Activated CD4-positive, alpha-beta T cell treated with anti-CD3 and anti-CD28 coated beads, Interleukin-2, amount 50 U/mL, for 24 hours (primary cell): ENCODE data around the gene PDE1C.

Experiments used
- DNase-seq, 2 donors: peaks; one replicate each; pipeline ENCODE4 v3.0.0-alpha.2; 2020; ENCODE audit warnings: low read depth in 1 of 2, low spot score in 1 of 2

The PDE1C gene

DNA sequence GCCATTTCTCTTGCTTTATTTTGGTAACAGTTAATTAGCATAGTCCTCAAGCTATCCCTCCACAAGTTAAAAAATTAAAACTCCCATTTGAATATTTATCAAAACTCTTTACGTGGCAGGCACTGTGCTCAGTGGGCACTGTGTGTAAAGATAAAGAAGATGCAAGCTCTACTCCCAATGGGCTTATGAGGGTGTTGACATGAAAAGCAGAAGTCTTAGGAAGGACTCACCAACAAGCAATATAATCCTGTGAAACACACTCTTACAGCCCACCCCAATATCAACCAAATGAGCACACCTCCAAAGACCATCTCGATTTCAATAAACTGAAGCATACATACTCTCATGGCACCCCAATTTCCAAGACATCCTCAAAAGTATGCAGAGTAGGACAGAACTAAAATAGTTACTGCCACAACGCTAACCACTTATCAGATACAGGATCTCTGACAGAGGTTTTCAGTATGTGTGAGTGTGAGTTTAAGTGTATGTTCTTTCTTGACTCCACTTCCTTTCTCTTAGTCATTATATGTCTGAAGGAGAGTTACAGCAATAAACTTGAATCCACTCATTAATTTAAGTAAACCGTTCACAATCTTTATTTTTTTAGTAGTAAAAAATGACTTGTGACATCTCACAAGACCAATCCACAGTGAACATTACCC is 120.0 kb downstream of the PDE1C start:
- DNase-seq: no peak

DNA sequence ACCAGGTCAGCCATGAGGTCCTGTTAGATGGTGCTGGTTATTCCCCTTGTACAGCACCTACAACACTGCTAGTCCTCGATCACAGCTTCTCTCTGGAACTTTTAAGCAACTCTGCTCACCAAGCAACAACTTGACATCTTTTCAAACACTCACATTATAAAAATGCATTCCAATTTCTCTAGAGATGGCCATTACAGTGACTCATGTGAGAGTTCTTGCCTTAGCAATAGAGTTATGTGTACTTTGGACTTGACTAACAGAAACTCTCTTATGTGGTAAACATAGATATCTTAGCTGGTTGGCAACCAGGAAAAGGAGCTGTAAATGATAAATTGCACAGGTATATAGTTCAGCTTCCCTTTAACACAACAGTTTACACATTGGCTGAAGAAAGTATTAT is 122.2 kb downstream of the PDE1C start:
- DNase-seq: no peak

GRCh38 chr7:31940167-31940566 is 130.0 kb downstream of the PDE1C start:
- DNase-seq: no peak

DNA sequence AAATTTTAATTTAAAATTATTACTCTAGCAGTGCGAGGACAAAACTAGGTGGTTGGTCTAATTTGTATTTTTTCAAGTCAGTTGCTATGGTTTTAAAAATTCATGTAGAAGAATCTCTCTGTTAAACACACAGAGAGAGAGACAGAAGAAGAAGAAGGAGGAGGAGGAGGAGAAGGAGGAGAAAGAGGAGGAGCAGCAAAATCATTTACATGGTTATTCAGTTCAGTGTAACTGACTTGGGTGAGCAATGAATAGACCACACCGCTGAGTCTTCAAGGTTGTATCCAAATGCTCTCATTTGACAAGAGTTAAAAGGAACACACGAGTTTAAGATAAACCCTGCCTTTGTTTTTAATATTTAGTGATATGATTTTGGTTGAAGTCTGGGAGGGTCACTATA is 131.1 kb downstream of the PDE1C start:
- DNase-seq: no peak

GRCh38 chr7:31938650-31939049 is 131.6 kb downstream of the PDE1C start:
- DNase-seq: no peak

GRCh38 chr7:31937982-31938381 is 132.2 kb downstream of the PDE1C start:
- DNase-seq: no peak

- DNase-seq: no peak
Measured at GRCh38 chr7:31935124-31936054, 134.8 kb downstream of the PDE1C start.

GRCh38 chr7:31934551-31934950 is 135.7 kb downstream of the PDE1C start:
- no peak for DNase-seq

- no peak for DNase-seq
Measured at GRCh38 chr7:31933481-31933880, 136.7 kb downstream of the PDE1C start.

- no peak for DNase-seq
Measured at GRCh38 chr7:31926991-31927584, 143.1 kb downstream of the PDE1C start.

DNA sequence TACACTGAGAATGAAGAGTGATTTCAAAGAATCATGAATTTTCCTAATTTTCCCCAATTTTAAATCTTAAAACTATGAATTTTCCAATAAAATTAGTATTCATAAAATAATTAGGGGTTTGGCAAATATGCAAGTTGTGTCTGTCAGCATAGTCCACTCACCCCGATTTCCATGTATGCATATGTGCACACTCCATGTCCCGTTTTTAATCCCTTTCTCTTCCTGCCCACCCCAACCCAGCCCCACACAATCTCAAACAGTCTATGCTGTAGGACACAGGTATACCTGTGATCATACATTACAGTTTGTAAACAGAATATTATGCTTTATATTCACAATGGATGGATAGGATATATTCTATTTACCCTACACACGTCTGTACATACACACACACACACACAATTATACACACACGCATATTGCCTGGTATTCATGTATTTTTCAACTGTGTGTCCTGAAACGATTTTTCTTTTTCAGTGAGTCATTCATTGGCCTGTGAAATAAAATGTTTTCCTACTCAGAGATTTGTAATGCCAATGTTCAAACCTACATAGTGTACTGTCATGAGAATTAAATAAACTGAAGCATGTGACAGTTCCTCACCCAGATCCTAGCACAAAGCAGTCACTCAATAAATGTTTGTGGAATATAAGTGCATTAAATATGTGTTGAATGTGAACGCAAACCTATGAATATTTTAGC is 144.3 kb downstream of the PDE1C start:
- DNase-seq: no peak

DNA sequence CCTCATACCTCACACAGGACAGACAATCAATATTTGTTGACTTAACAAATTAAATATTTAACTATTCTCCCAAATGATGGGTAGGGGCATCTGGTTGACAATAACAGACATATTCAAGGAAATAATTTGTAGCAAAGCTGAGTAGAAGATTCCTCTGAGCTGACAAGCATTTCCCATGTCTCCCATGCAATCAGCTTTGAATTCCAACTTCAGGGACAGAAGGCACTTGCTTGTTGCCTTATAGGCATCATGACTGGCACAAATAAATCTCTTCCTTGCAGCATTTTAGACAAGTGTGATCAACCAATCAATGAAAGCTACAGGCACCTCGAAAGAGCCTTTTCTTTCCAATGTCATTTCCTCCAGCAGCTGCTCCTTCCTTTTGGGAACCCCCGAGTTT is 146.0 kb downstream of the PDE1C start:
- no peak for DNase-seq

DNA sequence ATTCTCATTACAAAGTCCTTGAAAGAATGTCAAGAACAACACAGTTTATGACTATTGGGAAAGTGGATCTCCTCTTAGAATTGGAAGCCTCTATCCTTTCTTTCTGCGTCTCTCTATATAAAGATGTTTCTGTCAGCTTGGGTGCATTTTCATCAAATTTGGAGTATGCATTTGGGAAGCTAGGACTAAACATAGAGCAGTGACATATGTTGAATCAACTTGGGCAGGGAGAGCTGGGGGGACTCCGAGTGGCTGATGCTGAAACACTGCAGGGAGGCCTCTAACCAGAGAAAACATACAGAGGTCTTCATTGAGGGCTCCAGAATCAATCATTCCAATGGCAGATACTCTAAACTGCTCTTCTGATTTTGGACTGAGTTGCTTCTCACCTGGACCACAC is 147.4 kb downstream of the PDE1C start:
- no peak for DNase-seq

DNA sequence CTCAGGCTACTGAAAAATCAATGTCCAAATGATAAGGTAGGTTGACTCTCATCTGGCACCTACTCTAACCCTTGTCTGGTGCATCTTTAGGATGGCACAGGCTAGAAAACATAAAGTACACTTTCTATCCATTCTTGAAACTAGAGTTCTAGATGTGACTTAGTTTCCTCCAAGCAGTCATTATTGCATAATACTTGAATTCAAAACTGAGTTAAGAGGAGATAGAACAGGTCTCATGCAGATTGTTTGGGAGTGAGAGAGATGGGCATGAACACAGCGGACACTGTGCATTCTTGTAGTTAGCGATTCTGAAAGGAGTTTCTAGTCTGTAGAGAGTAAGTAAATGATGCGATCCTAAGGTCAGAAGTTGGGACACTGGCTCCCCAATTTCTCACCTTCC is 149.2 kb downstream of the PDE1C start:
- DNase-seq: no peak

DNA sequence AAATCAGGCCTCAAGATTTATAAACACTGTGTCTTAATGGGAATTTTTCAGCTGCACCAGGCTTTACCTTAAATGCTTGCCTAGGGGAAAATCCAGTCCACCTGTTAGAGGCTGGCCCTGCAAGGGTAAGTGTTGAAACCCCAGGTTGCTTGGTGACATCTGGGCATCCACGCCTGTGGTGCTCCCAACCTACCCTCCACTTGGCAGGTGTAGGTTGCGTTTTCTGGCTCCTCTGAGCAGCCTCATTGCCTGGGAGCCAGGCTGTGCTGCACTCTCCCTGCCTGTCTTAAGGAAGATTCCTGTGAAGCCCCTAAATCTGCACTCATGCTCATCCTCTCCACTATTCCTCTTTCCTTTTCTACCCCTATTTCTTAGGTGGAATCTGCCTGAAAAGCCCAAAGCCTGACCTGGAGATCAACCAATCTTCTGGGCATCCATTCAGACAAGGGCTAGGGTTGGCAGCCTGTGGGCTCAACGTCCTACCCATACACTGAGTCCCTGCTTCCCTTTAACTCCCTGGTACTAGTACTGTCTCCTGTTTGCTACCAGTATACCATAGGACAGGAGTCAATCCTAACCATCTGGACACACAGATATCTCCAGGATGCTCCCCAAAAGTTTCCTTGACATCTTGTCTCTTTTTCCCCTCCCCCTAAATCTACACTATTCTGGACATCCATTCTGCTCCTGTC is 150.4 kb downstream of the PDE1C start:
- no peak for DNase-seq

- no peak for DNase-seq
Measured at GRCh38 chr7:31918706-31919393, 151.4 kb downstream of the PDE1C start.

DNA sequence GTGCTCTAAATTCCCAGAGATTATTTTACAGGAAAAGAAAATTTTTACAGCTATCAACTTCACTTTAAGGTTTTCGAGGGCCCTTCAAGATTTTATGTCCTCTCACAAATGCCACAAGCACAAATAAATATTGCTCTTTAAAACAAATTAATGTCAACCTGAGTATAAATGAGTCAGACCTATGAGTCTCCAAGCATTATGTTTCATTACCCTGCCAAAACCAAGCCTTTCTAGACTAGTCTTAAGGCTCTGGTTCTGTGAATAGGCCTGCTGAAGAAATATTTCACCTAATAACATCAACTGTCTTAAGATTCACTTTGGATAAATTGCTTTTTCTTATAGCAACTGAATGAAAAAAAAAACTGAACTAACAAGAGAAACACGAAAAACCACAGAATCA is 153.0 kb downstream of the PDE1C start:
- no peak for DNase-seq

DNA sequence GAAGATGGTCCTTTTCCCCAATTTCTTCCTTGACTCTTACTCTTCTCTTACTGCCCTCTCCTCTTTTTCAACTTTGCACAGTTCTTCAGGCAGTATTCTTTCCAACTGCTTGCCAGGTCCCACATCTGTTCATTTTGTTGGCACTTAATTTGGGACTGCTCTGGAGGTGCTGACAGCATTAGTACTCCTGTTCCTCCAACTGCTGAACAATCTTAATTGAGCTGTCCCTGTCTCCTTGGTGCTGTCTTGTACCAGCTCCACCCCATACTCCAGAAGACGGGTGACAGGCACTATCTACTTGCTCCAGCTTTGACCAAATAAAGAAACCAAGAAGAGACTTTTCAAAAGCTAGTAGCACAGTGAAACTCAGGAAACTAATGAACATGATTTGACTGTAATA is 160.0 kb downstream of the PDE1C start:
- DNase-seq: no peak

- no peak for DNase-seq
Measured at GRCh38 chr7:31906479-31907171, 163.6 kb downstream of the PDE1C start.

DNA sequence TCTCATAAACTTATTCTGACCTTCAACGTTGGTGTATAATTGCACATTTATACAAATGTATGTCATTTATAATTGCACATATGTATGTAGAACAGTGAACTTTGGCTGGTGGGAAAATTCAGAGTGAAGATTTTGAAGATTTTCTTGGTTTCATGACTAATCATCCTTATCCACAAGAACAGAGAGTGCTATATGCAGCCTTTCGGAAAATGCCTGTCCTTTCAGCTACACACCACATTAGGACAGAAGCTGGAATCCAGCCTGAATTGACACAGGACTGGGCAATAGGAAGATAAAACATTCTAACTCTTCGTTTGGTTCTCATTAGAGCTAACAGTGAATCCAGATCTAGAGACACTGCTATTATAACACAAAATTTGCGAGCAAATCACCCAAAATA is 166.2 kb downstream of the PDE1C start:
- DNase-seq: no peak
